K562 (cell line): ENCODE measurements around the gene NIPAL4. TPM values are rescaled to one million over a fixed set of nuclear protein-coding genes. Genes with fewer than 3 reads are reported as not detected.
A peak's percentile ranks its signal among the peaks of the same experiment; 100 is the strongest.

ENCODE experiments used
- CHAMP1 ChIP-seq: fragments of 450-650 bp; IDR thresholded peaks from 2 replicates; pipeline ENCODE4 v1.6.1; 2016; ENCODE audit warnings: mild to moderate bottlenecking
- ELK3 ChIP-seq: fragments of 450-650 bp; formaldehyde crosslinking; IDR thresholded peaks from 2 replicates; pipeline ENCODE4 v1.4.0; 2020; ENCODE audit warnings: mild to moderate bottlenecking
- JUND ChIP-seq, 2 experiments: IDR thresholded peaks; 2 replicates in 1 of 2; 3 replicates in 1 of 2; pipeline ENCODE4 v1.6.1; 2011; ENCODE audit warnings: borderline replicate concordance in 2 of 2, low read depth in 2 of 2, low read length in 2 of 2, improper control_type of control experiment in 1 of 2, missing biosample characterization in 1 of 2, missing genetic modification characterization in 1 of 2, missing genetic modification reagents in 1 of 2
- KLF1 ChIP-seq: fragments of 450-650 bp; IDR thresholded peaks from 2 replicates; pipeline ENCODE4 v1.6.1; 2016; ENCODE audit warnings: missing genetic modification characterization, missing compliant biosample characterization
- PCBP1 ChIP-seq: fragments of 200-400 bp; formaldehyde crosslinking; IDR thresholded peaks from 2 replicates; pipeline ENCODE4 v1.6.1; 2018; ENCODE audit warnings: mild to moderate bottlenecking, low read depth, low read length; ENCODE audit not compliant: poor library complexity, severe bottlenecking
- RREB1 ChIP-seq: fragments of 250-450 bp; sonication (Bioruptor Pico); IDR thresholded peaks from 2 replicates; pipeline ENCODE4 v1.4.0; 2020
- TGIF2 ChIP-seq: sonication (generic); formaldehyde crosslinking; IDR thresholded peaks from 2 replicates; pipeline ENCODE4 v1.8.1; 2022; ENCODE audit warnings: mild to moderate bottlenecking, missing genetic modification reagents, moderate library complexity
- ZBTB43 ChIP-seq: sonication (generic); formaldehyde crosslinking; IDR thresholded peaks from 2 replicates; pipeline ENCODE4 v1.8.0; 2023; ENCODE audit warnings: mild to moderate bottlenecking, missing genetic modification reagents
- polyA plus RNA-seq, 8 experiments: library from polyadenylated mRNA; depleted of rRNA in 4 of 8; stranded (reverse) in 5 of 8; unstranded in 3 of 8; fragments of >200 nt; fragmentation: Nextera tagmentation in 2 of 8; fragmentation: Illumina TruSeq in 1 of 8; extraction: Ambion mirVana in 2 of 8; extraction: Trizol in 1 of 8; gene quantifications; 2 replicates each; pipeline versions ENCODE4 v1.2.1 to v1.2.3, GENCODE V29; 2011 to 2014; ENCODE audit warnings: inconsistent platforms in 1 of 8, missing spikeins in 1 of 8
- total RNA-seq, 7 experiments: library from RNA; depleted of rRNA in 6 of 7; stranded (reverse); fragments of >200 nt in 6 of 7; fragmentation: Illumina TruSeq in 2 of 7; extraction: Trizol in 2 of 7; gene quantifications; 2 replicates each; pipeline versions ENCODE4 v1.2.1 to v1.2.3, GENCODE V29; 2011 to 2021; ENCODE audit warnings: low replicate concordance in 1 of 7

NIPAL4 gene
- total and polyA plus RNA-seq, 9 of the 15 experiments (the other 6 are each of a cell fraction or from before 2014, with no cell fraction given): not detected

GRCh38 chr5:157476702-157477408 lies 16.8 kb downstream of the NIPAL4 start (continued):
- no peak for TF ChIP-seq RREB1
- TF ChIP-seq CHAMP1: no peak
- no peak for TF ChIP-seq PCBP1
- TF ChIP-seq JUND (IDR thresholded peaks at IDR 0.05; ENCODE audit: borderline replicate concordance, low read depth, low read length): peak; percentile 47; the same call in 1 of the 2 replicates
- TF ChIP-seq JUND (tag; IDR thresholded peaks at IDR 0.05; ENCODE audit: borderline replicate concordance, low read depth, low read length): no peak; the same call in 2 of the 3 replicates
- TF ChIP-seq ZBTB43: no peak
- no peak for TF ChIP-seq ELK3 (CRISPR knock-in tag)
- no peak for TF ChIP-seq KLF1 (tag)
- TF ChIP-seq TGIF2 (CRISPR knock-in tag): no peak
- TF ChIP-seq, all 486 proteins: peak for 12
